IPS-NIHi11 (cell line): ENCODE measurements around the gene HACD2.

Source experiments
- DNase-seq: peaks from one replicate; pipeline ENCODE4 v3.0.0; 2012; ENCODE audit warnings: mixed read lengths, low spot score

Gene HACD2

DNA sequence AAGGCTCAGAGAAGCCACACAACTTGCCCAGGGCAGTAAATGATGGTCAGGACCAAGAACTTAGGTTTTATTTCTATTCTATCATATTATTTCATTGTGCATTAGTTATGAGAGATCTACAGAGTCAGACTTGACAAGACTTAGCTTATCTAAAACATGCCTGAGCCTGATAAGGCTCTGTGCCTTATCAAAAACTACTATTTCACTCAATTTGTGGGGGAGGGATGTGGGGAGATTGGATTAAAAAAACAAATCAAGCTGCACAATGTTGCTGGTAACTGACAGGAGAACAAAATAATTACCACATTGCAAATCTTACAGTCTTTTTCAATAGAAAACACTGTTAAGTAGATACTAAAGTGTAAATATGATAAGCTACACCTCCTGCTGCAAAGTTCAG lies 16.0 kb downstream of the HACD2 start:
- no peak for DNase-seq

DNA sequence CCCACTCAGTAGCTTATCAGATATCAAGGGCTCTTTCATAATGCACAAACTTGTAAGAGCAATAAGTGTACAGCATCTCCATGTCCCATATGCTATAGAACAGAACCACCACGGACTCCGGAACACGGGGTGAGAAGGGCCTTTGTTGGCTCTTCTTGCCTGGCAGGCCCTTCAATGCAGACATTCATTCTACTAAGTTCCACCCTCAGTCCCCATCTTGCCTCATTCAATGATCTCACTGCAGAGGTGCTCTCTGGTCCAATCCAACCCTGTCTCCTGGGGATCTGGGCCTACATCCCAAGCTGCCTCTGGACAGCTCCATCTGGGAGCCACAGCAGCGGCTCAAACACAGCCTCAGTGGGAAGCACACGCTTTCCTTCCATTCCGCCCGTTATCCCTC lies 16.8 kb downstream of the HACD2 start:
- no peak for DNase-seq

DNA sequence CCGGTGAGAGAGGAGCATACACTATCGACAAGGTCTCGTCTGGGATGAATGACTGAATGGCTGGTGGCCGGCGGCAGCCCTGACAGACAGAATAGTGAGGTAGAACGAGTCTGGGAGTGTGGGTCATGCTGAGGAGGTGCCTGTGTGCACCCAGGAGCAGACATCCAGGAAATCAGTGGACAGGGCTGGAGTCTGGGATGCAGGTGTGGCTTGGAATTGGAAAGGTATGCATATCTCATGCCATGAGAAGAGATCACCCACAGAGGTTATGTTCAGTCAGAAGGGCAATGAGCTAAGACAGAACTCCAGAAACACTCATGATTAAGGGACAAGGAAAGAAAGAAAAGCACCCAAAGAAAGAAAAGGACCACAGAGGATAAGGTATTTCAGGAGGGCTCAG lies 20.8 kb downstream of the HACD2 start:
- no peak for DNase-seq

DNA sequence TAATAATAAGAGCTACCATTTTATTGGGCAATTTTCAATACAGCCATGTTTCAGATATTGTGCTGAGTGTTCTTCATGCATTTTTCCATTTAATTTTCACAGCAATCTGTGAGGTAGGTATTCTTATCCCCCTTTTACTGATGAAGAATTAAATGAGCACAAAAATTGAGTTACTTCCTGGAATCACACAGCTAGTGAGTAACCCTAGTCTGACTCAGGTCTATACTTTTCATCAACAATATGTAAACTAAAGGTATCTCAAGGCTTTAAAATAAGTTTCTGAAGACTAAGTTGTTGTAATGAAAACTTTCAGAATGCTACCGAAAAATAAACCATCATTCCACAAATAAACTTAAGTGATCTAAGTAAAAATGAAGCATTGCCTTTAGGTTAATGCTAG lies 22.3 kb downstream of the HACD2 start:
- no peak for DNase-seq

GRCh38 chr3:123561188-123561587 lies 23.7 kb downstream of the HACD2 start:
- DNase-seq: no peak

- peak; percentile 62 for DNase-seq
Measured at GRCh38 chr3:123559040-123559861, 25.6 kb downstream of the HACD2 start.

DNA sequence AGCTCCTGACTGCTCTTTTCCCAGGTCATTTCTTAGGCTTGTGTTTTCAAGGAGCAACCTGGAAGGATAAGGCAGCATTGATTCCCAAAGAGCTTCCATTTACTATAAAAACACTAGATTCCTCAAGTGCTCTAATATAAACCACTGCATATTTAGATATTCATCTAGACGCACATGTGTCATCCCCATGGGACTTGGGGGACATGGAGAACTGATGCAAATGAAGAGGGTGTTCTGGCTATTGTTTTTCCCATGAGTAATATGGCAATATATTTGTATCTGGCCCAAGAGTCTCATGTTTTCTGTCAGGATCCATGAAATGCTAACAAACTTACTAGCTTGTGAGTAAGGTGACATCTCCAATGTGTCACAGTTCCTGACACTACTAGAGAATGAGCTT lies 31.3 kb downstream of the HACD2 start:
- DNase-seq: no peak

DNA sequence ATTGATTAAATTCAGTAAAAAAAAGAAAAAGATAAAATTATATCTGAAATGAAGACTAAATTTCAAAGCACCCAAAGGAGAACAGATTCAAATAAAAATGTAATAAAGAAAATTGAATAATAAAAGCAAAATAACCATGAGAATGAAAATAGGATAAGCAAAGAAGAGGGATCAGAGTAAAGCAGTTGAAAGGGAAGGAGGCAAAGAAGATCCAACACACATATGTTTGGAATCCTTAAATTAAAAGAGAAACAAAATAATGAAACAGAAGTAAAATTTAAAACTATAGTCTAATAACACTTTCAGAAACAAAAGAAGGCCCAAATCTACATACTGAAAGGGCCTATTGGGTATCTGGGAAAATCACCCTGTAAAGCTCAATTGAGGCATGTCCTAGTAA lies 32.1 kb downstream of the HACD2 start:
- DNase-seq: no peak

GRCh38 chr3:123552095-123552714 lies 32.6 kb downstream of the HACD2 start:
- peak; percentile 54 for DNase-seq

GRCh38 chr3:123547881-123548519 lies 36.9 kb downstream of the HACD2 start:
- DNase-seq: no peak

DNA sequence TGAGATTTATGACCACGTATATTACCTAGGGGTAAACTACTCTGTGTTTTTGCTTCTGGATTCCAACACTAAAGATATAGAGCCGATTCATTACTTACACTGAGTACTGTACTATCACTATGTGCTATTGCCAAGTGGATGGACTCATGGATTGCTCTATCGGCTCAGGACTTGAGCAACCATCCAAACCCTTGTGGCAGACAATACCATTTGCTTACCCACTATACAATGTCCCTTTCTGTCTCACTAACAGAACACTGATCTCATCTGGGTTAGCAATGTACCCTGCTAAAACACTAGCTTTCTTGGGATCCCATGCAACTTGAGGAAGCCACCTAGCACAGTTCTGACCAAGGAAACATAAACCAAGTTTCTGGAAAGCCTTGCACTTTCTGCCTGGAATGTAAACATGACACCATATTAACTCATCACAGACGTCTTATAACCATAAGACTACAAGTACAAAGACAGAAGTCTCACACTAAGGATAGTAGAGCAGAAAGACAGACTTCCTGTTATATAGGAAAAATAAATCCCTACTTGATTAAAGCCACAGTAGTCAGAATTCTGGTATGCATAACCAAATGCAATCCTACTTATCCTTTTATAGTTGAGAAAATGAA lies 38.6 kb downstream of the HACD2 start:
- no peak for DNase-seq

- no peak for DNase-seq
Measured at GRCh38 chr3:123543950-123544349, 40.9 kb downstream of the HACD2 start.

DNA sequence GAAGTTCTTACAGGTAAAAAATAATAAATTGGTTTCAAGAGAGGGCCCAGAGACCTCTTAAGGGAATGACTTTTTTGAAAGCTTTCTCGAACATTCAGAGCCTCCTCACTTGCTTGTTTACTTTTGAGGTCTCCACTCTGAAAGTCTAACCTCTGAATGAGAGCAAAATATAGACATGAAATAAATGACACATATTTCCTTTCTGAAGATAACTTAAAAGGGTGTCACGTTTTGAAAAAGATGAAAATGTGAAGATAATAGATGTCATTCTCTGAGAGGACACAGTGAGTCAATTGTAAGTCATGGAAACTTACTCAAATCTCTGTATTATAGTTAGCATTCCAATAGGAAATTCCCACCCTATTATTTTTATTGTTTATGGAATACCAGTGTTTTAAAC lies 44.6 kb downstream of the HACD2 start:
- no peak for DNase-seq

DNA sequence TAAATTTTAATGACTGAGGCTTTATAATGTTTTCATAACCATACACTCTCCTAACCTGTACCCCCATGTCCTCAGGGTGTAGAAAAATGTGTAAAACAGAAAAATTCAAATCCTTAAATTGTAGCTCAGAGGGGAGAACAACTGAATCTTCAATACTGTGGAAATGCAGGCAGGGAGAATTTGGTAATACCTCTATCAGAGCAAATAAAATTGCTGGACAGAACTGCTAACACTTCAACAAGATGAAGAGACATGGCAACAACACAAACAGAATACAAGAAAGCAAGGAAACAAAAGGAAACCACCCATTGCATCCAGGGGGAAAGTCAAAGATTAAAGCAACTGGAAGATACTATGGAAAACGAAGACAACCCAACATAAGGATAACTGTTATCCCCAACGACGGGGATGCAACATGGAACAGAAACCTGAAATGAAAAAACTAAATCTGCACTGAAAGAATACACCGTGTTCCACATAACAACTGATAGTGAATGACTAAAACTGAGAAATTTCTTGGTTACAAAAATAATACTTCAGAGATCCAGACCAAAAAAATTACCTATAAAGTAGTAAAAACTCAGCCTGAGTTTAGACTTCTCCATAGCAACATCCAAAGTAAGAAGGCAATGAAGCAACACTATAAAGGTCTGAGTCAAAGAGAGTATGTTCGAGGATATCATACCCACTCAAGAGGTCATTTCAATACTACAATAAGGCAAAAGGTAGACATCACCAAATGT lies 48.5 kb downstream of the HACD2 start:
- no peak for DNase-seq

DNA sequence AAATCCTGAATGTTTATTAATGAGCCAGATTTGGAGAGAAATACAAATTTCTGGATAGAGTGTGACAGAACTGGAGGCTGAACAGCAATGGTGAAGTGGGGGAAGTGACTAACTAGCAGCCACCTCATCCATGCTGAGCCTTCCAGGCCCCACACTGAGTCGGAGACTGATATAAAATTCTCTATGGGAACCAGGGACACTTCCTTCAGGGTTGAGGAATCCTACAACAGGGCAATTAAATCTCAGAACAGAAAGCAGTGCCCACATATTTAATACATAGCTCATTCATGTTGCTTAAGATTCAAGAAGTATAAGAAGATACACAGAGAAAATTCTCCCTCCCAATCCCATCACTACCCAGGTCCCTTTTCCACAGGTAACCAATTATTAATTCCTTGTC lies 49.3 kb downstream of the HACD2 start:
- no peak for DNase-seq

DNA sequence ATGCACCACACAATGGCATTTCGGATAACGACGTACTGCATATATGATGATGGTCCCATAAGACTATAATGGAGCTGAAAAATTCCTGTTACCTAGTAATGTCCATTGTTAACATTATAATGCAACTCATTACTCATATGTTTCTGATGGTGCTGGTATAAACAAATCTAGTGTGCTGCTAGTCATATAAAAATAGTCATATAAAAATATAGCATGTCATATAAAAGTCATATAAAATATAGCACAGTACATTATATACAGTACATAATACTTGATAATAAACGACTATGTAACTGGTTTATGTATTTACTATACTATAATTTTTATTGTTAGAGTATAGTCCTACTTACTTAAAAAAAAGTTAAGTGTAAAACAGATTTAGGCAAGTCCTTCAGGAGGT lies 50.6 kb downstream of the HACD2 start:
- no peak for DNase-seq

GRCh38 chr3:123533554-123534159 lies 51.2 kb downstream of the HACD2 start:
- DNase-seq: no peak

DNA sequence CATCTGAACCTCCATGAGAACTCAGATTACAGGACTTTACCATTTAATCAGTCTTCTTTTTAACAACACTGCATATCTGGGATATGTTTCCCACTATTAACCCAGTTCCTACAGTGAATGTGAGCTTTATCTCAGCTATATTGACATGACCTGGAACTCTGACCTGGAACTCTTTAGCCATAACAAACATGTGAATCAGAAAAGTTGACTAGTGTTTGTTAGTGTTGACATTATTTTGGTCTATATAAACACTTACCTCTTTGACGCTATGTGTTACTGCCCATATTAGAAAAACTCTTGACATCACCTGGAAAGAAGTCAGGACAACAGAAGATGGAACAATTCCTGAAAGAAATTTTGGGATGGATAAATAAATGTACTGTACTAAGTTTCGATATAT lies 56.7 kb downstream of the HACD2 start:
- DNase-seq: no peak

GRCh38 chr3:123527046-123527445 lies 57.8 kb downstream of the HACD2 start:
- no peak for DNase-seq

DNA sequence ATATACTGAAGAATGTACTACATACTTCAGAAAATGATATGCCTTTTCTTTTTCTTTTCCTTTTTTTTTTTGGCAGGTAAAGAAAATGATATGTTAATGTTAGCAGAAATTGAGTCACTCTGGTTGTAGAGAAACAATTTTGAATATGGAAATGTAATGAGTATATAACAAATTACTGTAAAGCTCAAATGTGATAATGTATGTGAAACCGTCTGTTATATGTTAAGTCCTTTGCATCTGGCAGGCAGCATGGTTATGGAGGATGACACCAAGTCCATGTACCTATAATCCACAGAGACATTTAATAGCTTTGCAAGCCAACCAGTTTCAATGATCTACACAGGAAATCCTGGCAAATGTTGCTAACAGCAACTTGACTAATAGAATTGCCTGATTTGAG lies 58.4 kb downstream of the HACD2 start:
- no peak for DNase-seq

DNA sequence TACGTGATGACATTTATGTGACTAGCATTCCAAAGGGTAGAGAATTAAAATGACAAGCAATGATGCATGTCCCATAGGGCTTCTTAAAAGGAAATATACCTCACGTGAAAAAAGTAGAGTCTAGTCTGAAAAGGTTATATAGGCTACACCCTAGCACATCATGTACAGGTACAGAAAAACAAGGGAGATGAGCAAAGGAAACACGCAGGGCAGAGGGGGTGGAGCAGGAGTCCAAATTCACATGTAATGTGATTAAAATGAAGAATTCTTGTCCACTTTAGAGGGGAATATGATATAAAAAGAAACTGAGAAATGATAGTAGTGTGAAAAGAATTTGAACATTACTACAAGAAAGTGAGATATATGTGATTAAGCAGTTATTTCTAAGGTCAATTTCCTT lies 59.4 kb downstream of the HACD2 start:
- DNase-seq: no peak

DNA sequence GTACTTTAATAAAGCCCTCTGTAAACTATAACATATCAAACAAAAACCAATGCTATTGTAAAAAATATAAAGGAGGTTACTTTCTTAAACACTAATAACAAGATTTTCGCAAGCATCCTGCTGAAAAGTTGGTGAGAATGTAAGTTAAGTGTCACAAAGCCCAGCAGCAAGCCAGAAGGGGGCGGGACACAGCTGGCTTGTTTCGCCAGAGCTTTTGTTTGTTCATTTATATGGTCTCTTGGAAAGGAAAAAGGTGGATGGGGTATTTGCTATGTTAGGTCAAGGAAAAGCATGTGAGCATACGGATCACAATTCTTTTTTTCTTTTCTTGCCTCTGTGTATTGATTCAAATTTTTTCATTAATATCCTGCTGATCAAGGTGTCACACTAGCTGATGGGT lies 59.9 kb downstream of the HACD2 start:
- DNase-seq: no peak
